SK-N-SH treated with all-trans-retinoic acid at 6 μM for 48 hours (cell line): ENCODE results near the gene SMARCD2.

Experiments
- ATAC-seq: fragments of 200-7000 bp; cut with Tn5 transposase; 3 replicates; pipeline ENCODE4 v1.9.1; 2020; ENCODE audit warnings: mild to moderate bottlenecking, moderate library complexity
- ARNTL ChIP-seq: fragments of 450-650 bp; formaldehyde crosslinking; IDR thresholded peaks from 2 replicates; pipeline ENCODE4 v1.5.0; 2020; ENCODE audit warnings: low read depth, mild to moderate bottlenecking, moderate library complexity, borderline replicate concordance
- BACH2 ChIP-seq: fragments of 250-450 bp; sonication (Bioruptor Pico); IDR thresholded peaks from 2 replicates; pipeline ENCODE4 v1.9.0; 2021; ENCODE audit warnings: mild to moderate bottlenecking, borderline replicate concordance
- CSDC2 ChIP-seq: fragments of 250-450 bp; sonication (Bioruptor Pico); IDR thresholded peaks from 2 replicates; pipeline ENCODE4 v1.5.0; 2020; ENCODE audit warnings: mild to moderate bottlenecking, moderate library complexity
- ESRRG ChIP-seq: fragments of 250-450 bp; sonication (Bioruptor Pico); IDR thresholded peaks from 2 replicates; pipeline ENCODE4 v1.6.1; 2021; ENCODE audit warnings: mild to moderate bottlenecking
- GLIS3 ChIP-seq: fragments of 250-450 bp; sonication (Bioruptor Pico); IDR thresholded peaks from 2 replicates; pipeline ENCODE4 v1.5.0; 2020; ENCODE audit warnings: mild to moderate bottlenecking, moderate library complexity
- ISL1 ChIP-seq: fragments of 250-450 bp; sonication (Bioruptor Pico); IDR thresholded peaks from 2 replicates; pipeline ENCODE4 v2.1.2; 2022; ENCODE audit warnings: mild to moderate bottlenecking, moderate library complexity
- PPARA ChIP-seq: fragments of 250-450 bp; sonication (Bioruptor Pico); IDR thresholded peaks from 2 replicates; pipeline ENCODE4 v1.5.0; 2020; ENCODE audit warnings: mild to moderate bottlenecking, borderline replicate concordance
- RARB ChIP-seq: fragments of 250-450 bp; sonication (Bioruptor Pico); IDR thresholded peaks from 2 replicates; pipeline ENCODE4 v1.8.0; 2021; ENCODE audit warnings: mild to moderate bottlenecking, moderate library complexity
- SNAI2 ChIP-seq: fragments of 250-450 bp; sonication (Bioruptor Pico); IDR thresholded peaks from 2 replicates; pipeline ENCODE4 v1.5.0; 2020; ENCODE audit warnings: mild to moderate bottlenecking, moderate library complexity
- TCF4 ChIP-seq: fragments of 250-450 bp; sonication (Bioruptor Pico); IDR thresholded peaks from 2 replicates; pipeline ENCODE4 v1.8.0; 2021; ENCODE audit warnings: mild to moderate bottlenecking, moderate library complexity, borderline replicate concordance
- TOX ChIP-seq: fragments of 250-450 bp; sonication (Bioruptor Pico); IDR thresholded peaks from 2 replicates; pipeline ENCODE4 v1.8.0; 2021; ENCODE audit warnings: mild to moderate bottlenecking, moderate library complexity, borderline replicate concordance
- ZC3H10 ChIP-seq: fragments of 250-450 bp; sonication (Bioruptor Pico); IDR thresholded peaks from 2 replicates; pipeline ENCODE4 v1.5.1; 2021; ENCODE audit warnings: mild to moderate bottlenecking, moderate library complexity
- ZFP3 ChIP-seq: fragments of 250-450 bp; sonication (Bioruptor Pico); IDR thresholded peaks from 2 replicates; pipeline ENCODE4 v1.5.0; 2020; ENCODE audit warnings: mild to moderate bottlenecking, moderate library complexity
- ZFP30 ChIP-seq: fragments of 450-650 bp; formaldehyde crosslinking; IDR thresholded peaks from 2 replicates; pipeline ENCODE4 v1.5.0; 2022; ENCODE audit warnings: mild to moderate bottlenecking, moderate library complexity
- ZNF565 ChIP-seq: fragments of 450-650 bp; formaldehyde crosslinking; conservative IDR thresholded peaks from 2 replicates; pipeline ENCODE4 v1.5.0; 2020; ENCODE audit warnings: low read depth, mild to moderate bottlenecking, moderate library complexity
- ZNF70 ChIP-seq: fragments of 450-650 bp; formaldehyde crosslinking; IDR thresholded peaks from 2 replicates; pipeline ENCODE4 v1.5.0; 2020; ENCODE audit warnings: mild to moderate bottlenecking, moderate library complexity
- ZNF8 ChIP-seq: fragments of 450-650 bp; formaldehyde crosslinking; IDR thresholded peaks from 2 replicates; pipeline ENCODE4 v1.5.0; 2020; ENCODE audit warnings: mild to moderate bottlenecking, moderate library complexity
- TF ChIP-seq, protein P1 (sequence below): fragments of 250-450 bp; sonication (Bioruptor Pico); IDR thresholded peaks from 2 replicates; pipeline ENCODE4 v1.8.0; 2020; ENCODE audit warnings: mild to moderate bottlenecking, moderate library complexity, borderline replicate concordance
- TF ChIP-seq, protein P2 (sequence below): fragments of 250-450 bp; sonication (Bioruptor Pico); IDR thresholded peaks from 2 replicates; pipeline ENCODE4 v1.5.1; 2020; ENCODE audit warnings: low read depth, mild to moderate bottlenecking, moderate library complexity
- TF ChIP-seq, protein P3 (sequence below): fragments of 250-450 bp; sonication (Bioruptor Pico); IDR thresholded peaks from 2 replicates; pipeline ENCODE4 v1.8.0; 2021; ENCODE audit warnings: low read depth, mild to moderate bottlenecking, moderate library complexity, borderline replicate concordance
- TF ChIP-seq, protein P4 (sequence below): fragments of 250-450 bp; sonication (Bioruptor Pico); IDR thresholded peaks from 2 replicates; pipeline ENCODE4 v1.5.1; 2021; ENCODE audit warnings: mild to moderate bottlenecking, moderate library complexity
- TF ChIP-seq, protein P5 (sequence below): fragments of 250-450 bp; sonication (Bioruptor Pico); IDR thresholded peaks from 2 replicates; pipeline ENCODE4 v1.5.0; 2020; ENCODE audit warnings: mild to moderate bottlenecking, moderate library complexity

Gene SMARCD2

DNA sequence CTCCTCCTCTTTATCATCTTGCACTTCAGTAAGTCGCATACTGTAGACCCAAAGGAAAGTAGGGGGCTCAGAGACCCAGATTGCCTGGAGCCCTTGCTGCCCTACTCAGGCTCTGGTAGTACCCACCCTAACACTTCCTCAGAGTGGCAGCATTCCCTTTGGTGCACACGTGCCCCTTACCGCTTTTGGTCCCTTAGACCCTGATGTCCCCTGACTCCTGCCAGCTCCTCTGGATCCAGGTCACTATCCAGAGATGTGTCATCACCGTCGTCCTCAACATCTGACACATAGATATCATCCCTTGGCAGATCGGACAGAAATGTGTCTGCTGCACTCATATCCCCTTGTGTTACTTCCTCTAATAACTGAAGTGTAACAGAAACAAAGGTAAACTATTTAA lies 20.7 kb downstream of the SMARCD2 start:
- no peak for TF ChIP-seq BACH2 (CRISPR knock-in tag)
- TF ChIP-seq, protein P1, sequence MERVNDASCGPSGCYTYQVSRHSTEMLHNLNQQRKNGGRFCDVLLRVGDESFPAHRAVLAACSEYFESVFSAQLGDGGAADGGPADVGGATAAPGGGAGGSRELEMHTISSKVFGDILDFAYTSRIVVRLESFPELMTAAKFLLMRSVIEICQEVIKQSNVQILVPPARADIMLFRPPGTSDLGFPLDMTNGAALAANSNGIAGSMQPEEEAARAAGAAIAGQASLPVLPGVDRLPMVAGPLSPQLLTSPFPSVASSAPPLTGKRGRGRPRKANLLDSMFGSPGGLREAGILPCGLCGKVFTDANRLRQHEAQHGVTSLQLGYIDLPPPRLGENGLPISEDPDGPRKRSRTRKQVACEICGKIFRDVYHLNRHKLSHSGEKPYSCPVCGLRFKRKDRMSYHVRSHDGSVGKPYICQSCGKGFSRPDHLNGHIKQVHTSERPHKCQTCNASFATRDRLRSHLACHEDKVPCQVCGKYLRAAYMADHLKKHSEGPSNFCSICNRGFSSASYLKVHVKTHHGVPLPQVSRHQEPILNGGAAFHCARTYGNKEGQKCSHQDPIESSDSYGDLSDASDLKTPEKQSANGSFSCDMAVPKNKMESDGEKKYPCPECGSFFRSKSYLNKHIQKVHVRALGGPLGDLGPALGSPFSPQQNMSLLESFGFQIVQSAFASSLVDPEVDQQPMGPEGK (CRISPR knock-in tag) = no peak
- TF ChIP-seq TCF4 (CRISPR knock-in tag) = no peak
- TF ChIP-seq GLIS3 = no peak
- TF ChIP-seq, protein P2, sequence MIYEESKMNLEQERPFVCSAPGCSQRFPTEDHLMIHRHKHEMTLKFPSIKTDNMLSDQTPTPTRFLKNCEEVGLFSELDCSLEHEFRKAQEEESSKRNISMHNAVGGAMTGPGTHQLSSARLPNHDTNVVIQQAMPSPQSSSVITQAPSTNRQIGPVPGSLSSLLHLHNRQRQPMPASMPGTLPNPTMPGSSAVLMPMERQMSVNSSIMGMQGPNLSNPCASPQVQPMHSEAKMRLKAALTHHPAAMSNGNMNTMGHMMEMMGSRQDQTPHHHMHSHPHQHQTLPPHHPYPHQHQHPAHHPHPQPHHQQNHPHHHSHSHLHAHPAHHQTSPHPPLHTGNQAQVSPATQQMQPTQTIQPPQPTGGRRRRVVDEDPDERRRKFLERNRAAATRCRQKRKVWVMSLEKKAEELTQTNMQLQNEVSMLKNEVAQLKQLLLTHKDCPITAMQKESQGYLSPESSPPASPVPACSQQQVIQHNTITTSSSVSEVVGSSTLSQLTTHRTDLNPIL (CRISPR knock-in tag) = no peak
- no peak for TF ChIP-seq ZC3H10
- no peak for TF ChIP-seq ZNF565
- no peak for TF ChIP-seq ESRRG
- TF ChIP-seq, protein P3, sequence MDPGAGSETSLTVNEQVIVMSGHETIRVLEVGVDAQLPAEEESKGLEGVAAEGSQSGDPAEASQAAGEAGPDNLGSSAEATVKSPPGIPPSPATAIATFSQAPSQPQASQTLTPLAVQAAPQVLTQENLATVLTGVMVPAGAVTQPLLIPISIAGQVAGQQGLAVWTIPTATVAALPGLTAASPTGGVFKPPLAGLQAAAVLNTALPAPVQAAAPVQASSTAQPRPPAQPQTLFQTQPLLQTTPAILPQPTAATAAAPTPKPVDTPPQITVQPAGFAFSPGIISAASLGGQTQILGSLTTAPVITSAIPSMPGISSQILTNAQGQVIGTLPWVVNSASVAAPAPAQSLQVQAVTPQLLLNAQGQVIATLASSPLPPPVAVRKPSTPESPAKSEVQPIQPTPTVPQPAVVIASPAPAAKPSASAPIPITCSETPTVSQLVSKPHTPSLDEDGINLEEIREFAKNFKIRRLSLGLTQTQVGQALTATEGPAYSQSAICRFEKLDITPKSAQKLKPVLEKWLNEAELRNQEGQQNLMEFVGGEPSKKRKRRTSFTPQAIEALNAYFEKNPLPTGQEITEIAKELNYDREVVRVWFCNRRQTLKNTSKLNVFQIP (CRISPR knock-in tag) = no peak
- no peak for TF ChIP-seq TOX (CRISPR knock-in tag)
- TF ChIP-seq ZFP30 = no peak
- no peak for TF ChIP-seq ISL1 (CRISPR knock-in tag)
- no peak for TF ChIP-seq RARB (CRISPR knock-in tag)
- TF ChIP-seq, protein P4, sequence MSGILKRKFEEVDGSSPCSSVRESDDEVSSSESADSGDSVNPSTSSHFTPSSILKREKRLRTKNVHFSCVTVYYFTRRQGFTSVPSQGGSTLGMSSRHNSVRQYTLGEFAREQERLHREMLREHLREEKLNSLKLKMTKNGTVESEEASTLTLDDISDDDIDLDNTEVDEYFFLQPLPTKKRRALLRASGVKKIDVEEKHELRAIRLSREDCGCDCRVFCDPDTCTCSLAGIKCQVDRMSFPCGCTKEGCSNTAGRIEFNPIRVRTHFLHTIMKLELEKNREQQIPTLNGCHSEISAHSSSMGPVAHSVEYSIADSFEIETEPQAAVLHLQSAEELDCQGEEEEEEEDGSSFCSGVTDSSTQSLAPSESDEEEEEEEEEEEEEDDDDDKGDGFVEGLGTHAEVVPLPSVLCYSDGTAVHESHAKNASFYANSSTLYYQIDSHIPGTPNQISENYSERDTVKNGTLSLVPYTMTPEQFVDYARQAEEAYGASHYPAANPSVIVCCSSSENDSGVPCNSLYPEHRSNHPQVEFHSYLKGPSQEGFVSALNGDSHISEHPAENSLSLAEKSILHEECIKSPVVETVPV (CRISPR knock-in tag) = no peak
- no peak for TF ChIP-seq PPARA (CRISPR knock-in tag)
- no peak for TF ChIP-seq ARNTL (CRISPR knock-in tag)
- no peak for TF ChIP-seq ZNF8 (CRISPR knock-in tag)
- TF ChIP-seq ZFP3 (CRISPR knock-in tag) = no peak
- no peak for TF ChIP-seq ZNF70 (CRISPR knock-in tag)
- TF ChIP-seq SNAI2 (CRISPR knock-in tag) = no peak
- no peak for ATAC-seq

DNA sequence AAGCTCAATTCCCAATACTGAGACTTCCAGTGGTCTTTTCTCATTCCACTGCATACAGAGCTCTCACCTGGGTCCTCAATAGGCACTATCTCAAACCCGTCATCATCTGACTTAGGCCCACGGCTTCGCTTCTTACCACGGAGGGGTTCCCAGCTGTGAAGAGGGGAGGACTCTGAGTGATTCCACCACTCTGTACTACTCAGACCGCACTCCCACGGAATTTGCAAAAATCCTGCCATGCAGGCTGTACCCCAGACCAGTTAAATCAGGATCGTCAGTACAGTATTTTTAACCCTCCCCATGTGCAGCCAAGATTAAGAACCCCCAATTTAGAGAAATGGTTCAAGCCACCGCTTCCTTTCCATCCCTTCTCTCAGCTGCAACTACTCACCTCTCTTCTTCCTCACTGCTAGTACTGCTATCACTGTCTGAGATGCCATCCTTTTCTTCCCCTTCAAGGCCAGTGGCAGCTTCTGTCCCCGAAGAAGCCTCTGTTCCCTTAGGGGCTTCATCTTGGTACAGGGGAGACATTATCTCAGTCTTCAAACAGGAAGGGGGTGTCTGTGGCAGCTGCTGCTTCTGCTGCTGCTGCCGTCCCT lies 21.4 kb downstream of the SMARCD2 start:
- no peak; the same call in 2 of the 3 replicates for ATAC-seq

More for the DNA sequence above, 21.4 kb downstream of the SMARCD2 start:
- TF ChIP-seq, protein P2 (CRISPR knock-in tag) = no peak
- no peak for TF ChIP-seq ESRRG
- no peak for TF ChIP-seq CSDC2
- no peak for TF ChIP-seq ZFP3 (CRISPR knock-in tag)
- TF ChIP-seq, protein P4 (CRISPR knock-in tag) = no peak
- no peak for TF ChIP-seq ISL1 (CRISPR knock-in tag)
- TF ChIP-seq, protein P3 (CRISPR knock-in tag) = no peak
- TF ChIP-seq, protein P1 (CRISPR knock-in tag) = no peak
- TF ChIP-seq ZFP30 = no peak
- TF ChIP-seq TOX (CRISPR knock-in tag) = no peak
- no peak for TF ChIP-seq SNAI2 (CRISPR knock-in tag)
- no peak for TF ChIP-seq RARB (CRISPR knock-in tag)
- no peak for TF ChIP-seq PPARA (CRISPR knock-in tag)
- TF ChIP-seq ZNF70 (CRISPR knock-in tag) = no peak
- TF ChIP-seq, protein P5, sequence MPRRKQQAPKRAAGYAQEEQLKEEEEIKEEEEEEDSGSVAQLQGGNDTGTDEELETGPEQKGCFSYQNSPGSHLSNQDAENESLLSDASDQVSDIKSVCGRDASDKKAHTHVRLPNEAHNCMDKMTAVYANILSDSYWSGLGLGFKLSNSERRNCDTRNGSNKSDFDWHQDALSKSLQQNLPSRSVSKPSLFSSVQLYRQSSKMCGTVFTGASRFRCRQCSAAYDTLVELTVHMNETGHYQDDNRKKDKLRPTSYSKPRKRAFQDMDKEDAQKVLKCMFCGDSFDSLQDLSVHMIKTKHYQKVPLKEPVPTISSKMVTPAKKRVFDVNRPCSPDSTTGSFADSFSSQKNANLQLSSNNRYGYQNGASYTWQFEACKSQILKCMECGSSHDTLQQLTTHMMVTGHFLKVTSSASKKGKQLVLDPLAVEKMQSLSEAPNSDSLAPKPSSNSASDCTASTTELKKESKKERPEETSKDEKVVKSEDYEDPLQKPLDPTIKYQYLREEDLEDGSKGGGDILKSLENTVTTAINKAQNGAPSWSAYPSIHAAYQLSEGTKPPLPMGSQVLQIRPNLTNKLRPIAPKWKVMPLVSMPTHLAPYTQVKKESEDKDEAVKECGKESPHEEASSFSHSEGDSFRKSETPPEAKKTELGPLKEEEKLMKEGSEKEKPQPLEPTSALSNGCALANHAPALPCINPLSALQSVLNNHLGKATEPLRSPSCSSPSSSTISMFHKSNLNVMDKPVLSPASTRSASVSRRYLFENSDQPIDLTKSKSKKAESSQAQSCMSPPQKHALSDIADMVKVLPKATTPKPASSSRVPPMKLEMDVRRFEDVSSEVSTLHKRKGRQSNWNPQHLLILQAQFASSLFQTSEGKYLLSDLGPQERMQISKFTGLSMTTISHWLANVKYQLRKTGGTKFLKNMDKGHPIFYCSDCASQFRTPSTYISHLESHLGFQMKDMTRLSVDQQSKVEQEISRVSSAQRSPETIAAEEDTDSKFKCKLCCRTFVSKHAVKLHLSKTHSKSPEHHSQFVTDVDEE (CRISPR knock-in tag) = no peak
- TF ChIP-seq ZNF8 (CRISPR knock-in tag) = no peak
- no peak for TF ChIP-seq TCF4 (CRISPR knock-in tag)
